K562 (cell line): Measurements from ENCODE around the gene NNAT. TPM values are rescaled to one million over a fixed set of nuclear protein-coding genes. Genes with fewer than 3 reads are reported as not detected.

Experiments used
- ATF1 ChIP-seq, 2 experiments: fragments of 450-650 bp in 1 of 2; IDR thresholded peaks; 2 replicates each; pipeline ENCODE4 v1.6.1; 2016; ENCODE audit warnings: missing compliant biosample characterization in 1 of 2, missing genetic modification characterization in 1 of 2
- BCL6 ChIP-seq: fragments of 250-450 bp; sonication (Bioruptor Pico); IDR thresholded peaks from 2 replicates; pipeline ENCODE4 v1.4.0; 2020
- BMI1 ChIP-seq: fragments of 150-350 bp; IDR thresholded peaks from 2 replicates; pipeline ENCODE4 v1.6.1; 2014; ENCODE audit warnings: low read length
- KLF10 ChIP-seq: fragments of 250-450 bp; sonication (Bioruptor Pico); IDR thresholded peaks from 2 replicates; pipeline ENCODE4 v1.6.1; 2021; ENCODE audit warnings: matching md5 sums
- MAFF ChIP-seq: IDR thresholded peaks from 2 replicates; pipeline ENCODE4 v1.6.1; 2012; ENCODE audit warnings: low read length, improper control_type of control experiment
- RBM25 ChIP-seq: fragments of 200-400 bp; formaldehyde crosslinking; IDR thresholded peaks from 2 replicates; pipeline ENCODE4 v1.6.1; 2018; ENCODE audit warnings: low read length, low read depth, moderate library complexity; ENCODE audit not compliant: severe bottlenecking
- RNF2 ChIP-seq: sonication (generic); IDR thresholded peaks from 2 replicates; pipeline ENCODE4 v1.6.1; 2016
- SNRNP70 ChIP-seq: fragments of 200-400 bp; formaldehyde crosslinking; optimal IDR thresholded peaks from 2 replicates; pipeline ENCODE3; 2017; ENCODE audit warnings: low read depth, low read length
- SRF ChIP-seq, 2 experiments: fragments of 250-450, 450-650 bp in 1 of 2; sonication (Bioruptor Pico) in 1 of 2; sonication (generic) in 1 of 2; formaldehyde crosslinking; IDR thresholded peaks; 2 replicates each; pipeline versions ENCODE4 v1.5.0 to v1.5.1; 2020 to 2022; ENCODE audit warnings: mild to moderate bottlenecking in 1 of 2, missing genetic modification reagents in 1 of 2
- TAF7 ChIP-seq: fragments of 450-650 bp; IDR thresholded peaks from 2 replicates; pipeline ENCODE4 v1.6.1; 2016; ENCODE audit warnings: missing genetic modification characterization, missing compliant biosample characterization
- TAL1 ChIP-seq: fragments of 450-650 bp; IDR thresholded peaks from 2 replicates; pipeline ENCODE4 v1.6.1; 2016; ENCODE audit warnings: mild to moderate bottlenecking
- TCF7L2 ChIP-seq: fragments of 150-350 bp; IDR thresholded peaks from 2 replicates; pipeline ENCODE4 v1.6.1; 2016; ENCODE audit warnings: low read depth, mild to moderate bottlenecking, low read length, moderate library complexity
- ZBTB17 ChIP-seq: fragments of 450-650 bp; formaldehyde crosslinking; IDR thresholded peaks from 2 replicates; pipeline ENCODE4 v1.4.0; 2020; ENCODE audit warnings: mild to moderate bottlenecking
- ZNF133 ChIP-seq: fragments of 250-450 bp; sonication (Bioruptor Pico); IDR thresholded peaks from 2 replicates; pipeline ENCODE4 v1.4.0; 2020; ENCODE audit warnings: mild to moderate bottlenecking
- ZNF143 ChIP-seq: sonication (generic); formaldehyde crosslinking; IDR thresholded peaks from 2 replicates; pipeline ENCODE4 v1.9.0; 2022; ENCODE audit warnings: mild to moderate bottlenecking, missing genetic modification reagents
- ZNF316 ChIP-seq: fragments of 450-650 bp; IDR thresholded peaks from 2 replicates; pipeline ENCODE4 v1.6.1; 2016
- ZNF354B ChIP-seq: fragments of 250-450 bp; sonication (Bioruptor Pico); IDR thresholded peaks from 2 replicates; pipeline ENCODE4 v1.4.0; 2020
- ZSCAN32 ChIP-seq: fragments of 450-650 bp; formaldehyde crosslinking; IDR thresholded peaks from 2 replicates; pipeline ENCODE4 v1.4.0; 2020; ENCODE audit warnings: mild to moderate bottlenecking, moderate library complexity
- polyA plus RNA-seq, 8 experiments: library from polyadenylated mRNA; depleted of rRNA in 4 of 8; stranded (reverse) in 5 of 8; unstranded in 3 of 8; fragments of >200 nt; fragmentation: Nextera tagmentation in 2 of 8; fragmentation: Illumina TruSeq in 1 of 8; extraction: Ambion mirVana in 2 of 8; extraction: Trizol in 1 of 8; gene quantifications; 2 replicates each; pipeline versions ENCODE4 v1.2.1 to v1.2.3, GENCODE V29; 2011 to 2014; ENCODE audit warnings: inconsistent platforms in 1 of 8, missing spikeins in 1 of 8
- total RNA-seq, 7 experiments: library from RNA; depleted of rRNA in 6 of 7; stranded (reverse); fragments of >200 nt in 6 of 7; fragmentation: Illumina TruSeq in 2 of 7; extraction: Trizol in 2 of 7; gene quantifications; 2 replicates each; pipeline versions ENCODE4 v1.2.1 to v1.2.3, GENCODE V29; 2011 to 2021; ENCODE audit warnings: low replicate concordance in 1 of 7
- TF ChIP-seq, protein P1 (sequence below): fragments of 200-400 bp; formaldehyde crosslinking; IDR thresholded peaks from 2 replicates; pipeline ENCODE4 v1.6.1; 2017; ENCODE audit warnings: mild to moderate bottlenecking, low read depth, low read length, moderate library complexity
- TF ChIP-seq, protein P2 (sequence below): sonication (generic); formaldehyde crosslinking; IDR thresholded peaks from 2 replicates; pipeline ENCODE4 v1.8.1; 2023; ENCODE audit warnings: mild to moderate bottlenecking, missing genetic modification reagents
- TF ChIP-seq, protein P3 (sequence below): fragments of 250-450 bp; sonication (Bioruptor Pico); IDR thresholded peaks from 2 replicates; pipeline ENCODE4 v1.5.0; 2020; ENCODE audit warnings: mild to moderate bottlenecking
- TF ChIP-seq, protein P4 (sequence below), 3 experiments: IDR thresholded peaks in 2 of 3; conservative IDR thresholded peaks in 1 of 3; 2 replicates each; pipeline ENCODE4 v1.5.1; 2011 to 2012; ENCODE audit warnings: low read length in 3 of 3, mild to moderate bottlenecking in 3 of 3, control low read depth in 2 of 3, improper control_type of control experiment in 1 of 3, inconsistent platforms in 1 of 3, low read depth in 1 of 3, mixed read lengths in 1 of 3, moderate library complexity in 1 of 3; ENCODE audit not compliant: insufficient read depth in 2 of 3
- TF ChIP-seq, protein P5 (sequence below): fragments of 450-650 bp; formaldehyde crosslinking; IDR thresholded peaks from 2 replicates; pipeline ENCODE4 v1.4.0; 2022; ENCODE audit warnings: missing genetic modification characterization

NNAT gene
- total and polyA plus RNA-seq, 9 of the 15 experiments (the other 6 are each of a cell fraction or from before 2014, with no cell fraction given), result 0.13 TPM; not detected in 8

DNA sequence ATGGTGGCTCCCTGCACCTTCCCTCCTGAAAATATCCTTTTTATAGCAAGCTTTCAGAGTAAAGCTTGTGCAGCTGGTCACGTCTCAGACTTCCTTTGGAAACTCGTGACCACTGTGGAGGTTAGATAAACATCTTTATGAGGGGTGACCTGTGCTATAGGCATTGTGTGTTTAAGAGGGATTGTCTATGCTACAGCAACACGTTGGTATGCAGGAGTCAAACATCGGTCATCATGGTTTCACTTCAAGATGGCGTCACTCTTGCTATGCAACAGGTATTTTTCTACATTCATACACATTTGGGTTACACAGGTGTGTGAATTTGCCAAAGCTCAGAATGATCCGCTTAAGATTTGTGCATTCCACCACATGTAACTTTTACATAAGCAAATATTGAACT lies 21.2 kb downstream of the NNAT start (continued):
- no peak for TF ChIP-seq ZNF316
- TF ChIP-seq ZNF143 (CRISPR knock-in tag), result no peak
- TF ChIP-seq BMI1, result no peak
- TF ChIP-seq, protein P1, sequence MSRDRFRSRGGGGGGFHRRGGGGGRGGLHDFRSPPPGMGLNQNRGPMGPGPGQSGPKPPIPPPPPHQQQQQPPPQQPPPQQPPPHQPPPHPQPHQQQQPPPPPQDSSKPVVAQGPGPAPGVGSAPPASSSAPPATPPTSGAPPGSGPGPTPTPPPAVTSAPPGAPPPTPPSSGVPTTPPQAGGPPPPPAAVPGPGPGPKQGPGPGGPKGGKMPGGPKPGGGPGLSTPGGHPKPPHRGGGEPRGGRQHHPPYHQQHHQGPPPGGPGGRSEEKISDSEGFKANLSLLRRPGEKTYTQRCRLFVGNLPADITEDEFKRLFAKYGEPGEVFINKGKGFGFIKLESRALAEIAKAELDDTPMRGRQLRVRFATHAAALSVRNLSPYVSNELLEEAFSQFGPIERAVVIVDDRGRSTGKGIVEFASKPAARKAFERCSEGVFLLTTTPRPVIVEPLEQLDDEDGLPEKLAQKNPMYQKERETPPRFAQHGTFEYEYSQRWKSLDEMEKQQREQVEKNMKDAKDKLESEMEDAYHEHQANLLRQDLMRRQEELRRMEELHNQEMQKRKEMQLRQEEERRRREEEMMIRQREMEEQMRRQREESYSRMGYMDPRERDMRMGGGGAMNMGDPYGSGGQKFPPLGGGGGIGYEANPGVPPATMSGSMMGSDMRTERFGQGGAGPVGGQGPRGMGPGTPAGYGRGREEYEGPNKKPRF, result no peak
- no peak for TF ChIP-seq TAL1
- no peak for TF ChIP-seq ATF1 (CRISPR knock-in tag; IDR thresholded peaks at IDR 0.05)
- TF ChIP-seq ATF1 (tag; IDR thresholded peaks at IDR 0.05), result peak; percentile 39; the same call in 1 of the 2 replicates
- TF ChIP-seq, protein P2, sequence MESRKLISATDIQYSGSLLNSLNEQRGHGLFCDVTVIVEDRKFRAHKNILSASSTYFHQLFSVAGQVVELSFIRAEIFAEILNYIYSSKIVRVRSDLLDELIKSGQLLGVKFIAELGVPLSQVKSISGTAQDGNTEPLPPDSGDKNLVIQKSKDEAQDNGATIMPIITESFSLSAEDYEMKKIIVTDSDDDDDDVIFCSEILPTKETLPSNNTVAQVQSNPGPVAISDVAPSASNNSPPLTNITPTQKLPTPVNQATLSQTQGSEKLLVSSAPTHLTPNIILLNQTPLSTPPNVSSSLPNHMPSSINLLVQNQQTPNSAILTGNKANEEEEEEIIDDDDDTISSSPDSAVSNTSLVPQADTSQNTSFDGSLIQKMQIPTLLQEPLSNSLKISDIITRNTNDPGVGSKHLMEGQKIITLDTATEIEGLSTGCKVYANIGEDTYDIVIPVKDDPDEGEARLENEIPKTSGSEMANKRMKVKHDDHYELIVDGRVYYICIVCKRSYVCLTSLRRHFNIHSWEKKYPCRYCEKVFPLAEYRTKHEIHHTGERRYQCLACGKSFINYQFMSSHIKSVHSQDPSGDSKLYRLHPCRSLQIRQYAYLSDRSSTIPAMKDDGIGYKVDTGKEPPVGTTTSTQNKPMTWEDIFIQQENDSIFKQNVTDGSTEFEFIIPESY (CRISPR knock-in tag), result no peak
- TF ChIP-seq, protein P3, sequence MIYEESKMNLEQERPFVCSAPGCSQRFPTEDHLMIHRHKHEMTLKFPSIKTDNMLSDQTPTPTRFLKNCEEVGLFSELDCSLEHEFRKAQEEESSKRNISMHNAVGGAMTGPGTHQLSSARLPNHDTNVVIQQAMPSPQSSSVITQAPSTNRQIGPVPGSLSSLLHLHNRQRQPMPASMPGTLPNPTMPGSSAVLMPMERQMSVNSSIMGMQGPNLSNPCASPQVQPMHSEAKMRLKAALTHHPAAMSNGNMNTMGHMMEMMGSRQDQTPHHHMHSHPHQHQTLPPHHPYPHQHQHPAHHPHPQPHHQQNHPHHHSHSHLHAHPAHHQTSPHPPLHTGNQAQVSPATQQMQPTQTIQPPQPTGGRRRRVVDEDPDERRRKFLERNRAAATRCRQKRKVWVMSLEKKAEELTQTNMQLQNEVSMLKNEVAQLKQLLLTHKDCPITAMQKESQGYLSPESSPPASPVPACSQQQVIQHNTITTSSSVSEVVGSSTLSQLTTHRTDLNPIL, result peak; percentile 88
- TF ChIP-seq ZNF354B (CRISPR knock-in tag), result peak; percentile 74
- TF ChIP-seq ZBTB17 (CRISPR knock-in tag), result peak; percentile 93
- peak; percentile 67; the same call in 1 of the 2 replicates for TF ChIP-seq ZSCAN32
- TF ChIP-seq RNF2, result no peak
- TF ChIP-seq, protein P4, sequence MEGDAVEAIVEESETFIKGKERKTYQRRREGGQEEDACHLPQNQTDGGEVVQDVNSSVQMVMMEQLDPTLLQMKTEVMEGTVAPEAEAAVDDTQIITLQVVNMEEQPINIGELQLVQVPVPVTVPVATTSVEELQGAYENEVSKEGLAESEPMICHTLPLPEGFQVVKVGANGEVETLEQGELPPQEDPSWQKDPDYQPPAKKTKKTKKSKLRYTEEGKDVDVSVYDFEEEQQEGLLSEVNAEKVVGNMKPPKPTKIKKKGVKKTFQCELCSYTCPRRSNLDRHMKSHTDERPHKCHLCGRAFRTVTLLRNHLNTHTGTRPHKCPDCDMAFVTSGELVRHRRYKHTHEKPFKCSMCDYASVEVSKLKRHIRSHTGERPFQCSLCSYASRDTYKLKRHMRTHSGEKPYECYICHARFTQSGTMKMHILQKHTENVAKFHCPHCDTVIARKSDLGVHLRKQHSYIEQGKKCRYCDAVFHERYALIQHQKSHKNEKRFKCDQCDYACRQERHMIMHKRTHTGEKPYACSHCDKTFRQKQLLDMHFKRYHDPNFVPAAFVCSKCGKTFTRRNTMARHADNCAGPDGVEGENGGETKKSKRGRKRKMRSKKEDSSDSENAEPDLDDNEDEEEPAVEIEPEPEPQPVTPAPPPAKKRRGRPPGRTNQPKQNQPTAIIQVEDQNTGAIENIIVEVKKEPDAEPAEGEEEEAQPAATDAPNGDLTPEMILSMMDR (IDR thresholded peaks at IDR 0.05 in 2 of 3, conservative IDR thresholded peaks at IDR 0.05 in 1 of 3; ENCODE audit: insufficient read depth in 2 of 3, low read depth in 1 of 3, low read length in 3 of 3), result no peak
- peak; percentile 44; the same call in 1 of the 2 replicates for TF ChIP-seq TAF7 (tag)
- TF ChIP-seq, protein P5, sequence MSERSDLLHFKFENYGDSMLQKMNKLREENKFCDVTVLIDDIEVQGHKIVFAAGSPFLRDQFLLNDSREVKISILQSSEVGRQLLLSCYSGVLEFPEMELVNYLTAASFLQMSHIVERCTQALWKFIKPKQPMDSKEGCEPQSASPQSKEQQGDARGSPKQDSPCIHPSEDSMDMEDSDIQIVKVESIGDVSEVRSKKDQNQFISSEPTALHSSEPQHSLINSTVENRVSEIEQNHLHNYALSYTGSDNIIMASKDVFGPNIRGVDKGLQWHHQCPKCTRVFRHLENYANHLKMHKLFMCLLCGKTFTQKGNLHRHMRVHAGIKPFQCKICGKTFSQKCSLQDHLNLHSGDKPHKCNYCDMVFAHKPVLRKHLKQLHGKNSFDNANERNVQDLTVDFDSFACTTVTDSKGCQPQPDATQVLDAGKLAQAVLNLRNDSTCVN (CRISPR knock-in tag), result peak; percentile 60; the same call in 1 of the 2 replicates
- 0 out of 2 replicates have a peak, but pooled peaks have one; percentile 82 for TF ChIP-seq ZNF133 (CRISPR knock-in tag)
- TF ChIP-seq MAFF, result no peak
- no peak for TF ChIP-seq SNRNP70
- TF ChIP-seq BCL6, result peak; percentile 90
- TF ChIP-seq KLF10 (CRISPR knock-in tag), result no peak
- TF ChIP-seq SRF (CRISPR knock-in tag; IDR thresholded peaks at IDR 0.05), result no peak
- TF ChIP-seq TCF7L2, result no peak
- TF ChIP-seq RBM25, result no peak
